HG02885 (cell line): ENCODE results near the gene SEC61B.

Source experiments
- ATAC-seq: cut with Tn5 transposase; IDR thresholded peaks from one replicate; pipeline ENCODE4 v1.9.1; 2021; ENCODE audit warnings: mild to moderate bottlenecking; ENCODE audit not compliant: unreplicated experiment, poor library complexity

Gene SEC61B

DNA sequence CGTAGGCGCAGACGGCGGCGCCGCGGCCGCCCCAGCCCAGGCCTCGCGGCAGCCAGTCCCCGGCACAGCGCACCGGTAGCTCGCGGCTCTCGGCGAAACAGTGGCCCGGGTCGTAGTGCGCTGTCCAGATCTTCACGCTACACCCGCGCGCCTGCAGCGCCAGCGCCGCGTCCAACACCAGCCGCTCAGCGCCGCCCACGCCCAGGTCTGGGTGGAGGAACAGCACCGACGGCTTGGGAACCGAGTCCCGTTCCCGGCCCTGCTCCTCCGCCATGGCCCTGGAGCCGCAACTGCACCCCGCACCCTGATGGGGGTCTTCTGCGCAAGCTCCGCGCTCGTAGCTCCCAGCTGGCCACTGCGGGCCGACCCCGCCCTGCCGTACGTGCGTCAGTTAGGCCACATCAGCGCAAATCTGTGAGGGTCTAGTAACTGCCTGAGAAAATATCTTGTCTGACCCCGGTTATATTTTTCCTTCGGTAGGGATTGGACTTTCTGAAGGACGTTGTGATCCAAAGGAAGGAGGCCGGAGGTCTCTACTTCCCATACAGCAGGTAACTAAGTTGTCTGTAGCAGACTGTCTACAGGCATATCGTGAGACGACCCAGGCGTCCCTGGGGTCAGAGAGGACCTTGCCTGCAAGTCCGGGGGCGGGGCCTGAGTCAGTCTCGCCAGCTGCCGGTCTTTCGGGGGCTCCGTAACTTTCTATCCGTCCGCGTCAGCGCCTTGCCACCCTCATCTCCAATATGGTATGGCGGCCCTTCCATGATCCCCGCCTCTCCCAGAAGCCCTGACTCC, at the start of gene SEC61B, which contains the start of gene ALG2:
Gene SEC61B (plus strand): TSS at position 662 of the 795 bp plus-strand sequence. CDS start 82 bp downstream, at position 744.
Gene ALG2 (minus strand): TSS at position 322 of the 795 bp plus-strand sequence. CDS start 48 bp downstream, at position 274.
- peak; percentile 92 for ATAC-seq

DNA sequence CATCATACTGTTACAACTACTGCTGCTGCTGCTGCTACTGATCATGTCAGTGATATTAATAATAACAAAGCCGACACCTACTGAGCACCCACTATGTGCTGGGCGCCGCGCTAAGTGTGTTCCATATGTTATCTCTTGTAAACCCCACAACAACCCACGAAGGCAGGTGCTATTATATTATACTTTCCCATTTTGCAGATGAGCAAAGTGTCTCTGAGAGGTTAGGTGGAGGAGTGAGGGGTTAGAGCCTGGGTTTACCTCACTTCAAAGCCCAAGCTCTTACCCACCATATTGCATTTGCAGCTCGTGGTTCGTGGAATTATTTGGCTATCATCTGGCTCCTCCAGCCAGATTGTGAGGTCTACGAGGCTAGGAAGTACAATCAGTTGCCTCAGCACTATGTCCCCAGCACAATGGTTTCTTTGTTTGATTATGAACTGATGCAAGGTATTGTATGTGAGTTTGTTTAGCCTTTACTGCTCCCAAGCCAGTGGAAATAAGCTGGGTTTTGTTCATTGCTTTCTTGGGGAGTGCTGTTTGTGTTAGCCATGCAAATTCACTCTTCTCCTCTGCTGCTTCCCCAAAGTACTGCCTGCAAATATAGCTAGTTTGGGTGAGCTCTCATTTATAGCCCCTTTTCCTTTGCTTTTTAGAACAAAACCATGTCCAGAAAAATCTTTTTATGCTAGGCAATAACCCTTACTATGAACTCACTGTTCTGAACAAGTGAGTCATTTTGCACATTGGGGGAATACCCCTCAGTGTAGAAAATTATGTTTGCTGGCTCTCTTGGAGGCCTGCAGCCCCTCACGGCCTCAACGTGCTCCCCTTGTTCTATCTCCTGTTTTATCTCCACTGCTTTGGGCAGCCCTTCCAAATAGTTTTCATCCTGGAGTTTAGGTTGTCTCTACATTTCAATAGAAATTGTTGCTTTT, 48.2 kb upstream of the SEC61B start:
- ATAC-seq, result peak; percentile 75

DNA sequence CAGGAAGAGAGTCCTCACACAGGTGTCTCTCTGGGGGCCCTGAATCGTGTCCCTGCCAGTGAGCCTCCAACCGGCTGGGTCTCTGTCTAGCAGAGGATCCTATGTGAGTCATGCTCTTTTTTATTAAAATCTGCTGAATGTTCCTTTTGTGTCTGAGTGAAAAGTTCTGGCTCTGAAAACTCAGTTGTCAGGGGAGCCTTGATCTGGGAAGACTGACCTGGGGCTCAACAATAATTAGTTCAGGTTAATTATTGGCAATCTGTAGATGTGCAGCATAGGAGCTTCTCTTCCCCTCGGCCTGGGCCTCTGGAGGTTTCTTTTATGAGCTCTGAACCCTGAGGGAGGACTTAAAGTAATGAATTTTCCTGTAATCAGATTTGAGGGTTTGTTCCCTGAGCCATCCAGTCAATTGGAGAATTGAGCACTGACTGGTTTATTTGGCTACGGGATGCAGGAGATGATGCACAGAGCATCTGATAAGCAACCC, 45.5 kb upstream of the SEC61B start:
- ATAC-seq, result no peak

DNA sequence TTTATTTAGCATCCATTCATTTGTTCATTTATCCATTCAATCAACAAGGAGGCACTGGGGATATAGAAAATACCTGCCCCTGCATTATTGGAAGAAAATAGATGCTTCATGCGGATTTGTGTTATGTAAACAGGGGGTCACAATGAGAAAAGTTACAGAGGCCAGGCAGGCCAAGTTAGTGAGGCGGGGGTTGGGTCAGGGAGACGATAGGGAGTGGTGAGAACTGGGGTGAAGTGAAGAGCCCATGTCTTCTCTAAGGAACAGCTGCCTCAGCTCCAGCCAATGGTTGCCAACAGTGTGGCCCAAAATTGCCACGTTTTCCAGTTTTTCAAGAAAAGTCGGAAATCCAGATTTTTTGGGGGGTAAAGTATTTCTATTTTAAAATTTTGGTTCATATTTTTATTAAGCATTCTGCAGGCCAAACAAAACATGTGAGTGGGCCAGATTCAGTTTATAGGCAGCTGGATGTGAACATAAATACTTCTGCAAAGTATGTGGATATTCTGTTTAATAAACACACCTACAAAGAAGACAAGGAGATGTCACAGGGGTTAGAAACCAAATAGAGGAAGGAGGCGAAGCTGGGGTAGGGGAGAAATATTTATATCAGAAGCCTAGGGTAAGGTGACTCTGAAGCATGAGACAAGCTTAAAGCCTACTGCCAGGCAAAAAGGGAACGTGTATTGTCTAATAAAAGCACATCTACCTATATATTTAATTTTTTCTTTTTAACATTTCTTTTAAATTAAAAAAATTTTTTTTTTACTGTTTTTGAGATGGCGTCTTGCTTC, 44.3 kb upstream of the SEC61B start:
- ATAC-seq, result no peak

DNA sequence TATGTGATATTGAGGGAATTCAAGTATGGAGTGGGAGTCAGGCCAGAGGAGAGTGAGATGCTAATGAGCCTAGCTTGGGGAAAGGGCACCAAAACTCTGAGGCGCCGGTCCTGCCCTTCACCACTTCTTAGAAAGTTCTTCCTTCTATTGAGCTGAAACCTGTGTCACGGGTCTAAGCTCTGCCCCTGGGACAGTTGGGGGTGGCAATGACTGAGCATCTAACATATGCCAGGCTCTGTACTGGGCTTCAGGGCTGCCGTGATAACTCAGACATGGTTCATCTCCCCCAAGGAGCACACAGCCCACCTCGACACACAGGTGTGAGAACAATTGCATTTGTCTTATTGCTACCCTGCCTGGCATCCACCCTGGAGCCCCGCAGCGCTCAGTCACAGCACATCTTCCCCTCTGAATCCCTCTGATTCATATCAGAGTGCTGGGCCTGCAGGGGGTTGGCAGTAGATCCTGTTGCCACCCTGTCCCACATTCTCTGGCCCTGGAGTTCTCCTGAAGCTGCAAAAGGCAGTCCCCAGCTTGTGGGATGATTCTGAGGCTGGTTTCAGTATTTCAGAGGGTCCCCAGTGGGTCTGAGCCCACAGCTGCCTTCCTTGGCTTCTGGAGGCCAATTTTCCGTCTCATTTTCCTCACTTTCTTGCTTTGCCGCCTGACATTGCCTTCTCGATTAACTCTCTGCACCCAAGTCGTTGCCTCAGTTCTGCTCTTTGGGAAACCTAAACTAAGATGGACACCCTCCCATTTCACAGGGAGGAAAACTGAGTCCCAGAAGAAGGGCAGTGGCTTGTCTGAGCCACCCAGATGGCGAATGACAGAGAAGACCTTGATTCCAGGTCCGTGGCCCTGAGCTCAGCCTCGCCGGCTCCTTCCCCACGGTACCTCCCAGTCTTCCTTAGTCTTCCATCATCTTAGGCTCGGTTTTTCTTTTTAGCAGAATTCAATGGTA, 42.9 kb upstream of the SEC61B start:
- no peak for ATAC-seq

DNA sequence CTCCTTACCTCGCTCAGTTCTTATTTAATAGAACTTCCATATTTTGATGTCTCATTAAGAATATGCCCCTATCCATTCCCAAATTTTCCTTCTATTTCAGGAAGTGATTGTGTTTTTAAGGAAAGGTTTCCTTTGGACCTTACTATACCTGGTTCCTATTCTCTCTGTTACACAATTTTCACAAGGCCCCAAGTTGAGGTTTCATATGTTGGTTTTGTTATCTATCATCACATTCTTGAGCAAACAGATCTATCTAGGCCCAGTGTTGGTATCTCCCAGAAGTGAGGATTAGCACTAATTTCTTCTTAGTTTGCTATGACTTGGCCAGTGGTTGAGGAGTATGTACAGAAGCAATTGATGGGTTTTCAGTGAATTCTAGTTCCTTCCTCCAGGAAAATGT, 41.9 kb upstream of the SEC61B start:
- peak; percentile 62 for ATAC-seq

DNA sequence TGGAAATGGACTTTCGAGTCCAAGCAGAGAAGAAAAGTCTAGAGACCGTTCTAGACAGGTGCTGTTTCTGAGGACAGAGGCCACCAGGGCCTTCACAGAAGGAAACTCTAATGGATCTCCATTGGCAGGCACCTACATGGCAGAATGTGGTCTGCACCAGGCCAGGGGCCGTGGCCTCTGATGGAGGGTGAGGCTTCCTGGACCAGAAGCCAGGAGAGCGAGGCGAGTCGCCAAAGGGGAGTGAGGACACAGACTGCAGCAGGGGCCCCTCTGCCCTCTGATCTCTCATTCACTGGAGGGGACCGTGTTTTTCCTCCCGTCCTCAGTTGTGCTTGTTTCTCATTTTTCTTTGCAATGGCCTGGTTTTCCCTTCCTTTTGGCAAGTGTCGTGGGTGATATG, 41.4 kb upstream of the SEC61B start:
- no peak for ATAC-seq

DNA sequence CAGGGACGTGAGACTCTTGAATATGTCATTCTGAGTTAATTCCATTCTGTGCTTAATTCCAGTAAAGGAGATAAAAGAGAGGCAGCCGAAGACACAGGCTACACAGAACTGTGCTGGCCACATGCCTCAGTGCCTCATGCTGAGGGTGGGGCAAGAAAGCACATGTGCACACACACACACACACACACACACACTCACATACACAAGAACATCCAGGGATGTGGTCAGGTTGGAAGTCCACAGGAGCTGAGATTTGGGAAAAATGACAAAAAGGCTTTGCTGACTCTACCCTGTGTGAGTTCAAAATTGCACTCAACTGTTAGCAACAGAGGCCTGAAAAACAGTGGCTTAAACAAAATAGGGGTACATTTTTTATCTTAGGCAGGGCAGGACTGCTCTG, 40.9 kb upstream of the SEC61B start:
- no peak for ATAC-seq

DNA sequence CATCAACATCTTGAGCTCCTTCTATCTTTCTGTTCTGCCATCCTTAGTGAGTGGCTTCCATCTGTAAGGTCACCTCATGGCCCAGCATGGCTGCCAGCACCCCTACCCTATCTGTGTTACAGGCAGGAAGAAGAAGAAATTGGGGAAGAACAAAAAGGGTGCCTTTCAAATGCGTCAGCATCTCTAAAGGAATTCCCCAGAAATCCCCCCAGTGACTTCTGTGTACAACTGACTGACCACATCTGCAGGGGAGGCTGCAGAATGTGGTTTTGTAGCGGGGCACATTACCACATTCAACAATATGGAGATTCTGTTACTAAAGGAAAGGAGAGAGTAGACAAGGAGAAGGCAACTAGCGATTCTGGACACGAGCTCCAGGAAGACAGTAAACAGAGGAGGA, 40.5 kb upstream of the SEC61B start:
- ATAC-seq, result peak; percentile 48

DNA sequence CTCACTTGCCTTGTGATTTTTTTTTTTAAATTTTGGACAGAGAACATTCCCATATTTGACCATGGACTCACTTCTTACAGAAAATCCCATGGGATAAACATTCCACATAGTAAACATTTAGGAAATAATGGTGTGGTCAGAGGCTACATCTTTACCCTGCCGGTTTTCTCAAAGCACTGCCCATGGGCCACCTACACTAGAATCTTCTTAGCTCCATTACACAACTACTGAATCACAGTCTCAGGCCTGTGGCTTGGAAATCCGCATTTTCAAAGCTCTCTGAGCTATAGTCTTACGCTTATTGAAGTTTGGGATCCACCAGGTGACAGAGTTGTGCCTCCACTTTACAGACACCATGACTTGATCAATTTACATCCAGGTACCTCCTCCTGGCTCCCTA, 39.7 kb upstream of the SEC61B start:
- no peak for ATAC-seq

DNA sequence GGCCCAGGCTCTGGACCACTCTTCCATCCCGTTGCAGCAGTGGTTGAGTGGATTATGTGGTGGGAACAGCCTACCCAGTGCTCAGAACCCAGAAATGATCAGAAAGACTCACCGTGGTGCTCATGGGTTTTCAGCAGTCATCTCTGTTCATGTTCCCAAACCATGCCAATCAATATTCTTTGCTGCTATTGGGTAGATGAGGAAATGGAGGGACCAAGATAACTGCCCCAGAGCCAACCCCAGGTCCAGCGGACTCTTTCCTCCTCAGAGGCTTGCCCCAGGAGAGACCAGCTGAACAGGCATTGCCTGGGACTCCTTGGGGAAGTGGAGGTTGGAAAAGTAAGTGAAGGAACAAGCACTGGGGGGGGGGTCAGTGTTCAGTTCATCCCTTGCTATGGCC, 38.5 kb upstream of the SEC61B start:
- no peak for ATAC-seq

DNA sequence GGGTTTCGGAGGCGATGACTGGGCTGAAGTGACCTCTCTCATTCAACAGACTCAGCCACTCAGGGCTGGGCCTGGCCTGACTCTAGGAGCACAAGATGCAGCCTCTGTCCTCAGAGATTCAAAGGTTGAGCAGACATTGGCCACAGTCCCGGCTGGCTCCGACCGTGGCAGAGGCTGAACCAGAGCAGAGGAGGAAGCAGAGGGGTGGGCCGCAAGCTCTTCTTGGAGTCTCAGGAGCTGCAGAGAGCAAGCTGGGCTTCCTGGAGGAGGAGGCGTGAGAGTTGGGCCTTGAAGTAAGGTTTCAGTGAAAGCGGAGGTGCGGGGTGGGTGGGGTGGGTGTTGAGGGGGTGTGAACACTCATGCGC, 38.0 kb upstream of the SEC61B start:
- ATAC-seq, result no peak

DNA sequence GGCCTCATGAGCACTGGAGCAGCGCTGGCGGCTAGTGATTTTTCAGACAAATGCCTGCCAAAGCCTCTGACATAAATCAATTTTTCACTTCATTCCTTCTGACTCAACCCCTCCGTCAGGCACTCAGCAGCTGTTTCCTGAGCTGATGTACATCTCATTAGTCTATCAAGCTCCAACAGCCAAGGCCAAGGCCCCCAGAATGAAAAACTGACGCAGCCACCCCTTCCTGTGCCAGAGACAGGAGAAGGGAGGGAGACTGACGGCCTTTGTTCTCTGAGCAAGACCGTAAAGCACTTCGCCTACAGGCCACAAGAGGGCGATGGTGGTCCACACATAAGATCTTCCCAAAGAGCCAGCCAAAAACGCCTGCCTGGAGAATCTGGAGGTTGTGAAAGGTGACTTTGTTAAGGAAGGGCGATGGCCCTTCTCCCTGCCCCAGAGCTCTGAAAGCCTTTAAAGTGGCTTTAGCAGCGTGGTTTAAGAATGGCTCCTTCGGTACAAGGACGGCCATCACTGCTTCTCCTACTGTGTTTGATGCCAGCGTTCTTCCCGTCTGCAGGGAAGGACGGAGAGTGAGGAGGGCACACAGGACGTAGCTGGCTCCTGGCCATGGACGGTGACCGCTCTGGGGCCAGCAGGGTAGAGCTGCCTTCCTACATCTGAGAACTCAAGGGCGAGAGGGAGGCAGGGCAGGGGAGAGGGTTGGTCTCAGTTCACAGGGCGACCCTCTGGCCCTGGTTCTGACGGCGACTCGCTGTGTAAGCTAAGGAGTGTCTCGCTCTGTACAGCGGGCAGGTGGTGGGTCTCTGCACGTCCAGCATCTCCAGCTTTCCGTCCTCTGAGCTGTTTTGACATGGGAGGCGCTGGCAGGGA, 37.4 kb upstream of the SEC61B start:
- peak; percentile 54 for ATAC-seq

DNA sequence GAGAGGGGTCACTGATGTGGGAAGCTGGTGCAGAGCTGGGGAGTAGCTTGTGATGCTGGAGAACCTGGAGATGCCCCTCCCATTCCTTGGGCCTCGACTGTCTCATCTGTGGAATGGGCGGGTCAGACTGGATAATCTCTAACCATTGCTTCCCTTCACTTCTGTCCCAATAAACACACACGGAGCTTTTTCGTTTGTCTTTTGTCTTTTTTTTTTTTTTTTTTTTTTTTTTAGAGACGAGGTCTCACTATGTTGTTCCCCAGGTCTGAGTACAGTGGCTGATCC, 36.8 kb upstream of the SEC61B start:
- no peak for ATAC-seq

DNA sequence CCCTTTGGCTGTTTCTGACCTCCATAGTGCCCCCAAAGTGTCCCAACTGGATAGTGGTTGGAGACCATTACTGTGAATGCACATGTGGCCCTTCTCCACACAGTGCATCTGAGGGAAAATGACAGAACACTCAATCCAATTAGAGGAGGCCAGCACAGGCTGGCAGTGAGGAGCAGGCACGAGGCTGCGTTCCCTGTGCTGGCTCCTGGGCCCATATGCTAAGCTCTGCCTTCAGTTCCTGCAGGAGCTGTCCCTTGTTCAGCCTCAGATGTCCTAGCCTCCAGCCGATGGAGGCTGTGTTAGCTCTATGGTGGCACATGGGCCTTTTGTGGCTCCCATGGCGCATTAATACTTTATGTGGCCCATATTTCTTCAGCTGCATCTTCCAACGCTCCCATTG, 36.1 kb upstream of the SEC61B start:
- no peak for ATAC-seq

DNA sequence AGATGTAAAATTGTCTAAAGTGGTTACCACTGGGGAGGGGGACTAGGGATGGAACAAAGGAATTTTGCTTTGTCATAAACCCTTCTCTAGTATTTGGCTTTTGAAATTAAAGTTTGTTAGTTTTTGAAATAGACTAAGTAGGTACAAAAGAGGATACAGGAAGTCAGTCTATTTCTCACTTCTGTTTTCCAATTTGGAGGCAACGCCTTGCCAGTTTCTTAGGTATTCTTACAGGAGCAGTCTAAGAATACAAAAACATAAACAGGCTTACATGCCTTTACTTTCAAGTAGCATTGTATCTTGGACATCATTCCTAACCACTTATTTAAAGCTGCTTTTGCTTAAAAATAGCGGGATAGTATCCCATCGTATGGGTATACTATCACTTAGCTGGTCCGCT, 34.8 kb upstream of the SEC61B start:
- no peak for ATAC-seq

DNA sequence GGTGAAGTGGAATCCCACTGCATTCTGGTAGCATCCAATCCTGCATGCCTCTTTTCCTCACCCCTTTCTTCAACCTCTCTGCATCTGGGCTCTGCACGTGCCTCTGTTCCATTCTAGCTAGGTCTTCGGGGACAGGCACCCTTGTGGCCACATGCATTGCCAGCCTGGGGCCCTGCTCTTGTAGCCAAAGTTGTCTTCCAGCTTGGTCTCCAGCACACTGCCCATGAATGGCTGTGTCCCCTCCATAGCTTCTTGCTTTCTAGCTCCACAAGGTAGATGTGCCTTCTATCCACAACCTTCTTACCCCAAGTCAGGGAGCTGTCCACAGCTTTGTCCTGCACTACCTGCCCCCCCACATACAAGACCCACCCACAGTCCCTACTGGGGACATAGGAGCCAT, 32.9 kb upstream of the SEC61B start:
- no peak for ATAC-seq

DNA sequence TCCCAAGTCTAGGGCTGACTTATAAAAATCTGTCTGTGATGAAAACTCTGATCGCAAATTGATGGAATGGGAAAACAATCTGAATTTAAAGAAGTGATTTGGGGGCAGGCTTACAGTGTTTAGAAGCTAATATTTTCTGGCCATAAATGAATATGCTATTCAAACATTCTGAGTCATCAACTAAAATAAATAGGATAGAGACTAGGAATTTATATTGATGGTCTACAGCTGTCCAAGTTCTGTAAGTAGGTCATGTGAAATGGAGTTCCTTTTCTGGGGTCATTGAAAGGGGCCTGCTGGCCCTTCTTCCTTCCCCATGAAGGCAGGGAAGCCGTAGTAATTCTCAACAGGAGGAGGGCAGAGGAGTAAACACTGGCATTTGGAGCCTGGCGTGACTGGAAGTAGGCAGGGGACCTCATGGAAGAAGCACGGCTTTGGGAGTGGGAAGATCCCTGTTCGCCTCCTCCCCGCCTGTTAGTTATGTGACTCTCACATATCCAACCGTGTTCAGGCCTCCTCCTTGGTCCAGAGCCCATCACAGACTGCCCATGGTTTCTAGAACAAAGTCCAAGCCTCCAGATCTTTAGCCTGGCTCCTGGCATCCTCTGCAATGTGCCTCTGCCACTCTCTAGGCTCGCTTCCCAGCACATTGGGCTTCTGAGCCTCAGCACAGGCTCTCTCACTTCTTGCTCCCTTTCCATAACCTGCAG, 32.0 kb upstream of the SEC61B start:
- ATAC-seq, result no peak
